Prostate gland (tissue), 2 donors: ENCODE data around the gene C1orf198.

Experiments used
- POLR2AphosphoS5 ChIP-seq: sonication (generic); formaldehyde crosslinking; IDR thresholded peaks from one replicate; pipeline ENCODE4 v1.6.1; 2017; ENCODE audit warnings: antibody characterized with exemption
- TF ChIP-seq, protein P1 (sequence below), 4 experiments: fragments of 200-600 bp in 2 of 4; fragments of 450-650 bp in 2 of 4; sonication (generic) in 2 of 4; IDR thresholded peaks; 1 replicate in 3 of 4; 2 replicates in 1 of 4; pipeline ENCODE4 v1.5.1; 2016 to 2019; ENCODE audit warnings: antibody characterized with exemption in 4 of 4, mild to moderate bottlenecking in 2 of 4, moderate library complexity in 2 of 4

DNA sequence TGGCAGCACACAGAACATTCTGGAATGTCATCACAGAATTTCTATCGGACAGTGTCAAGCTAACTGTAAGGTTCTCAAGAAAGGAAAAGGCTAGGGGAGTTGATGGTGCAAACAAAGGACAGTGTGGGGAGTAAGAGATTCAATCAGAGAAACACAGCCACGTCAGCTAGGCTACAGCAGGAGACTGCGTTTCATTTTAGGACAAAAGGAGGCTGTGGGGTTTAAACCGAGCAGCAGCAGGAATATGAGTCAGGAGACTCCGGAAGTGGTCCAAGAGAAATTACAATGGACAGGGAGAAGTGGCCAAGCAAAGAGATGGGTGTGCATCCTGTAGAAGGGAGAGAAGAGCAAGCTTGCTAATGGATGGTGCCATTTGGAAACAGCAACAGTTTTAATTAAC is 37.4 kb upstream of the C1orf198 start:
- TF ChIP-seq, protein P1, sequence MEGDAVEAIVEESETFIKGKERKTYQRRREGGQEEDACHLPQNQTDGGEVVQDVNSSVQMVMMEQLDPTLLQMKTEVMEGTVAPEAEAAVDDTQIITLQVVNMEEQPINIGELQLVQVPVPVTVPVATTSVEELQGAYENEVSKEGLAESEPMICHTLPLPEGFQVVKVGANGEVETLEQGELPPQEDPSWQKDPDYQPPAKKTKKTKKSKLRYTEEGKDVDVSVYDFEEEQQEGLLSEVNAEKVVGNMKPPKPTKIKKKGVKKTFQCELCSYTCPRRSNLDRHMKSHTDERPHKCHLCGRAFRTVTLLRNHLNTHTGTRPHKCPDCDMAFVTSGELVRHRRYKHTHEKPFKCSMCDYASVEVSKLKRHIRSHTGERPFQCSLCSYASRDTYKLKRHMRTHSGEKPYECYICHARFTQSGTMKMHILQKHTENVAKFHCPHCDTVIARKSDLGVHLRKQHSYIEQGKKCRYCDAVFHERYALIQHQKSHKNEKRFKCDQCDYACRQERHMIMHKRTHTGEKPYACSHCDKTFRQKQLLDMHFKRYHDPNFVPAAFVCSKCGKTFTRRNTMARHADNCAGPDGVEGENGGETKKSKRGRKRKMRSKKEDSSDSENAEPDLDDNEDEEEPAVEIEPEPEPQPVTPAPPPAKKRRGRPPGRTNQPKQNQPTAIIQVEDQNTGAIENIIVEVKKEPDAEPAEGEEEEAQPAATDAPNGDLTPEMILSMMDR (IDR thresholded peaks at IDR 0.05): no peak
- no peak for TF ChIP-seq POLR2AphosphoS5
